OCI-LY7 (cell line): Measurements from ENCODE around the gene INSC. TPM values are rescaled to one million over a fixed set of nuclear protein-coding genes. Genes with fewer than 3 reads are reported as not detected.

ENCODE experiments used
- BruUV-seq: library from RNA; stranded (reverse); fragments of 400-500 nt; replicated peaks from 2 replicates; lab custom pipeline; 2021; lab: Mats Ljungman, UMichigan
- CTCF ChIA-PET: fragments of 300-600 bp; sonication (Branson Sonifier 250); formaldehyde crosslinking; loops from one replicate; lab custom pipeline; 2022; ENCODE audit warnings: antibody characterized with exemption; ENCODE audit not compliant: unreplicated experiment; lab: Charles Lee
- POLR2A ChIA-PET: fragments of 300-600 bp; sonication (Branson Sonifier 250); formaldehyde crosslinking; loops from one replicate; lab custom pipeline; 2022; ENCODE audit warnings: antibody characterized with exemption; lab: Charles Lee
- DNase-seq: peaks from one replicate; pipeline ENCODE4 v3.0.0-alpha.2; 2015; ENCODE audit warnings: low spot score
- H2AFZ ChIP-seq: fragments of 200-600 bp; sonication (generic), shearing (Covaris generic); 2 replicates; pipeline ENCODE4 v1.6.1; 2014; ENCODE audit warnings: mild to moderate bottlenecking, antibody characterized with exemption, low read length, moderate library complexity
- H3K27ac ChIP-seq: fragments of 200-600 bp; sonication (generic); 2 replicates; pipeline ENCODE4 v1.5.1; 2014; ENCODE audit warnings: mixed run types, low read depth, mild to moderate bottlenecking, moderate library complexity, low read length, inconsistent platforms; ENCODE audit not compliant: poor library complexity, severe bottlenecking
- H3K36me3 ChIP-seq: fragments of 200-600 bp; sonication (generic); 2 replicates; pipeline ENCODE4 v1.6.1; 2014; ENCODE audit warnings: mild to moderate bottlenecking, antibody characterized with exemption, low read length, moderate library complexity, mixed read lengths; ENCODE audit not compliant: insufficient read depth
- H3K4me1 ChIP-seq: fragments of 200-600 bp; sonication (generic); 2 replicates; pipeline ENCODE4 v1.5.1; 2014; ENCODE audit warnings: mild to moderate bottlenecking, low read length; ENCODE audit not compliant: insufficient read depth, poor library complexity, severe bottlenecking
- H3K4me2 ChIP-seq: fragments of 200-600 bp; sonication (generic); 2 replicates; pipeline ENCODE4 v1.6.1; 2014; ENCODE audit warnings: mild to moderate bottlenecking, low read length
- H3K4me3 ChIP-seq: fragments of 200-600 bp; sonication (generic); 2 replicates; pipeline ENCODE4 v1.5.1; 2014; ENCODE audit warnings: mild to moderate bottlenecking, low read depth, low read length; ENCODE audit not compliant: poor library complexity, severe bottlenecking
- H3K79me2 ChIP-seq: fragments of 200-600 bp; sonication (generic); 2 replicates; pipeline ENCODE4 v1.6.1; 2016; ENCODE audit warnings: low read depth, mild to moderate bottlenecking, low read length, moderate library complexity, mixed read lengths; ENCODE audit not compliant: insufficient read depth
- H3K9me2 ChIP-seq: fragments of 200-600 bp; sonication (generic); 2 replicates; pipeline ENCODE4 v1.6.1; 2016; ENCODE audit warnings: mild to moderate bottlenecking, low read length, mixed read lengths; ENCODE audit not compliant: insufficient read depth
- H3K9me3 ChIP-seq: fragments of 200-600 bp; sonication (generic); 2 replicates; pipeline ENCODE4 v1.6.1; 2014; ENCODE audit warnings: mild to moderate bottlenecking, mixed run types, low read length, mixed read lengths
- H4K20me1 ChIP-seq: fragments of 200-600 bp; sonication (generic); 2 replicates; pipeline ENCODE4 v1.6.1; 2014; ENCODE audit warnings: mild to moderate bottlenecking, antibody characterized with exemption, low read length, moderate library complexity, mixed read lengths; ENCODE audit not compliant: insufficient read depth
- CTCF ChIP-seq: fragments of 200-600 bp; sonication (generic); conservative IDR thresholded peaks from 2 replicates; pipeline ENCODE4 v1.5.1; 2014; ENCODE audit warnings: mild to moderate bottlenecking, antibody characterized with exemption, low read length, moderate library complexity, mixed read lengths
- EZH2phosphoT487 ChIP-seq: fragments of 200-600 bp; sonication (generic); IDR thresholded peaks from 2 replicates; pipeline ENCODE4 v1.6.1; 2018; ENCODE audit warnings: low read depth, borderline replicate concordance, mild to moderate bottlenecking, mixed run types, antibody characterized with exemption, low read length, moderate library complexity, mixed read lengths
- intact Hi-C: fragments of 100-400 bp; cut with micrococcal nuclease; formaldehyde crosslinking; loops from one replicate; pipeline ENCODE4 v1.10.0; 2022; ENCODE audit not compliant: unreplicated experiment
- total RNA-seq, 2 experiments: library from RNA; depleted of rRNA in 1 of 2; stranded (reverse); fragments of >200 nt in 1 of 2; shearing (Covaris generic) in 1 of 2; gene quantifications; 2 replicates each; pipeline ENCODE4 v1.2.3, GENCODE V29; 2014 to 2022

The INSC gene
- total RNA-seq, 2 experiments from 2014 or later, result not detected

DNA sequence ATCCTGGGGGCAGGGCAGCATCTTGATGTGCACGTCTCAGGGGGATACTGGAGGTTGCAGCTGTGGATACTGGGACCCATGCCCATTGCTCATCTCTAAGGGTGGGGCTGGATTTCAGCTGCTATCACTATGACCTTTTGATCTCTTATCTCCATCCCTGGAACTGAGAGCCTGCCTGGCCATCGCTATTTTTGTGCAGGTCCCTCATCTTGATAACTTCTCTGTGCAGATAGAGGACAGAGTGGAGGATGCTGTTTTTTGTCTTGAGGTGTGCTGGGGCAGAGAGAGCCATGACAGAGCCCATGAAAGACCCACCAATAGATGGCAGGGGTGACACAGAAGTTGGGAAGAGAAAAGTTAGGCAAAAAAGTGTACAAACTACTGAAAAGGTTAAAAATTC is 5.1 kb upstream of the INSC start:
- intact Hi-C loops, result no loop called here
- DNase-seq, result no peak
- ChIA-PET CTCF (no interaction called here), POLR2A (interaction anchor here (1.2 kb wide), 1 partner anchor 10 kb away, joined by 3 read pairs; no protein-coding TSS in a partner anchor)
- Histone ChIP-seq H3K9me2 (no peaks in the 10 kb centered on the region), H3K27ac (no peak overlapping the region), H3K4me3 (no peak overlapping the region), H4K20me1 (no peaks in the 10 kb centered on the region), H3K4me1 (peaks cover 82% of the 10 kb centered on the region), H3K9me3 (no peaks in the 10 kb centered on the region), H3K4me2 (no peak overlapping the region), H3K36me3 (no peaks in the 10 kb centered on the region), H2AFZ (no peak overlapping the region), H3K79me2 (no peaks in the 10 kb centered on the region)
- TF ChIP-seq EZH2phosphoT487 (no peak), CTCF (no peak)
- BruUV-seq, result no TSS peak

DNA sequence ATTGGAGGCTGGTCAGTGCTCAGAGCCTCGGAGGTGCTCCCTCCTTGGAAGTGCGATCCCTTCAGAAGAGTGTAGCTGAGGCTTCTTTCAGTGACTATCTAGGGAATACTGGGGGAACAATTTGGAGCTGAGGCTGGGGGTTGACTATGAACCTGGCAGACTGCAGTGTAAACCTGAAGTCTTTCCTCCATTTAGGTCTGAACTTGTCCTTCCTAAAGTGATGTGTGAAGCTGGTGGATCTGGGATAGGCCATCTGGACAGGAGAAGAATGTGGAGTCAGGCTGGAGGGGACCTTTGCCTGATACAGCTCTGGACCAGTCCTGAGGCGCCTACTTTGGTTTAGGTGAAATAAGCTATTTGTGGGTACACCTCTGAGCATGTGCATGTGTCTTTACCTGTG is 3.5 kb upstream of the INSC start:
- H3K9me3 ChIP-seq, result no peaks in the 10 kb centered on the region
- no peaks in the 10 kb centered on the region for H4K20me1 ChIP-seq
- no peak overlapping the region for H2AFZ ChIP-seq
- no peaks in the 10 kb centered on the region for H3K36me3 ChIP-seq
- no TSS peak for BruUV-seq
- peaks cover 82% of the 10 kb centered on the region for H3K4me1 ChIP-seq
- intact Hi-C loops, result no loop called here
- no peak overlapping the region for H3K4me3 ChIP-seq
- ChIA-PET POLR2A (interaction anchor here (0.9 to 1.2 kb wide), 4 partner anchors 8 to 28 kb away, joined by 3 to 6 read pairs (median 4); no protein-coding TSS in a partner anchor), CTCF (interaction anchor here (1.1 kb wide), 1 partner anchor 10 kb away, joined by 3 read pairs; no protein-coding TSS in a partner anchor)
- H3K79me2 ChIP-seq, result no peaks in the 10 kb centered on the region
- TF ChIP-seq CTCF (no peak), EZH2phosphoT487 (no peak)
- H3K4me2 ChIP-seq, result peak overlapping the region; percentile 49
- H3K9me2 ChIP-seq, result no peaks in the 10 kb centered on the region
- DNase-seq, result no peak
- no peak overlapping the region for H3K27ac ChIP-seq

DNA sequence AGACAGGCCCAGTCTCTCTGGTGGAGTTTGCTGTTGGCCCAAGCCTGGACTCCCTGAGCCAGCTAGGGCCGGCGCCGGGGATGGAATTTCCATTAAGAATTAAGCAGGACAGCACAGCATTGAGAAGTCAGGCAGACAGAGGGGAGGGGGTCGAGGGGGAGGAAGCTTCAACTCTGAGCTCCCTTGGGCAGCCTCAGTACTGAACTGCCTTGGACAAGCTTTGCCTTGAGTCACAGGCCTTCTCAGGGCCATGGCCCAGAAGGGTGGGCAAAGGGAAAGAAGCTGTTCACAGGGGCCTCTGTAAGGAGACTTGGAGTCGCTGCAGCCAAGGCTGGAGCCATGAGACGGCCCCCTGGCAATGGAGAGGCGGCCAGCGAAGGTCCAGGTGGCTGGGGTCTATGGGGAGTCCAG is 2.6 kb upstream of the INSC start:
- no TSS peak for BruUV-seq
- no peaks in the 10 kb centered on the region for H4K20me1 ChIP-seq
- TF ChIP-seq CTCF (no peak), EZH2phosphoT487 (no peak)
- no peaks in the 10 kb centered on the region for H3K36me3 ChIP-seq
- peak overlapping the region; percentile 49 for H3K4me2 ChIP-seq
- no peak overlapping the region for H3K27ac ChIP-seq
- H2AFZ ChIP-seq, result no peak overlapping the region
- ChIA-PET CTCF (interaction anchor here (1.1 kb wide), 1 partner anchor 11 kb away, joined by 3 read pairs; no protein-coding TSS in a partner anchor), POLR2A (interaction anchor here (0.9 to 1.2 kb wide), 4 partner anchors 9 to 27 kb away, joined by 3 to 6 read pairs (median 4); no protein-coding TSS in a partner anchor)
- no peak overlapping the region for H3K4me3 ChIP-seq
- DNase-seq, result no peak
- H3K9me3 ChIP-seq, result no peaks in the 10 kb centered on the region
- no peaks in the 10 kb centered on the region for H3K79me2 ChIP-seq
- peaks cover 74% of the 10 kb centered on the region for H3K4me1 ChIP-seq
- intact Hi-C loops, result loop anchor here (2.0 kb wide), 1 partner anchor 205 kb away; no protein-coding TSS in a partner anchor
- H3K9me2 ChIP-seq, result no peaks in the 10 kb centered on the region
